Measurements from ENCODE around the gene CLIC3.

DNA sequence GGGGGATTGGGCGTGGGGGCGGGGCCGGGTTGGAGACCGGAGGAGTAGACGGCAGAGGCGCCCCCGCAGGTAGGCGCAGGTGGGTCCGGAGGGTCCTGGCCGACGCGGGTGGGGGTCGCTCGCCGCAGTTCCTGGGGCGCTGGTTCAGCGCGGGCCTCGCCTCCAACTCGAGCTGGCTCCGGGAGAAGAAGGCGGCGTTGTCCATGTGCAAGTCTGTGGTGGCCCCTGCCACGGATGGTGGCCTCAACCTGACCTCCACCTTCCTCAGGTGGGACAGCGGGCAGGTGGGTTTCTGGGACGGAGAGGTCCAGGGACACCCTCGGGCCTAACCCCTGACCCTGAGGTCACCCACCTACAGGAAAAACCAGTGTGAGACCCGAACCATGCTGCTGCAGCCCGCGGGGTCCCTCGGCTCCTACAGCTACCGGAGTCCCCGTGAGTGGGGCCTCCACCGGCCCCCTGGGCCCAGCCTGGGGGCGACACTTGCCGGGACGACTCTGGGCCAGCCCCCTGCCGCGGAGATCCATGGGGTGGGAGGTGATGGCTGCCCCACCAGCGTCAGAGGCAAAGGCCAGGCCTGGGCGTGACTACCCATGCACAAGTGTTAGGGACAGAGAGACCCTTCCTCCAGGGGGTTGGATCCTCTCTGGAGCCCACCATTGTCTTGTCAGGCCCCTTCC, 17.4 kb downstream of the CLIC3 start:
- TF ChIP-seq EZH2 (IDR thresholded peaks at IDR 0.05; ENCODE audit: borderline replicate concordance, low read depth, low read length, poor library complexity, severe bottlenecking), result no peak
- TF ChIP-seq, protein P1, sequence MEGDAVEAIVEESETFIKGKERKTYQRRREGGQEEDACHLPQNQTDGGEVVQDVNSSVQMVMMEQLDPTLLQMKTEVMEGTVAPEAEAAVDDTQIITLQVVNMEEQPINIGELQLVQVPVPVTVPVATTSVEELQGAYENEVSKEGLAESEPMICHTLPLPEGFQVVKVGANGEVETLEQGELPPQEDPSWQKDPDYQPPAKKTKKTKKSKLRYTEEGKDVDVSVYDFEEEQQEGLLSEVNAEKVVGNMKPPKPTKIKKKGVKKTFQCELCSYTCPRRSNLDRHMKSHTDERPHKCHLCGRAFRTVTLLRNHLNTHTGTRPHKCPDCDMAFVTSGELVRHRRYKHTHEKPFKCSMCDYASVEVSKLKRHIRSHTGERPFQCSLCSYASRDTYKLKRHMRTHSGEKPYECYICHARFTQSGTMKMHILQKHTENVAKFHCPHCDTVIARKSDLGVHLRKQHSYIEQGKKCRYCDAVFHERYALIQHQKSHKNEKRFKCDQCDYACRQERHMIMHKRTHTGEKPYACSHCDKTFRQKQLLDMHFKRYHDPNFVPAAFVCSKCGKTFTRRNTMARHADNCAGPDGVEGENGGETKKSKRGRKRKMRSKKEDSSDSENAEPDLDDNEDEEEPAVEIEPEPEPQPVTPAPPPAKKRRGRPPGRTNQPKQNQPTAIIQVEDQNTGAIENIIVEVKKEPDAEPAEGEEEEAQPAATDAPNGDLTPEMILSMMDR (conservative IDR thresholded peaks at IDR 0.05; ENCODE audit: low read depth, low read length), result no peak

Measured in A673 (cell line).